Psoas muscle (tissue), 8 donors: ENCODE measurements around the gene HS2ST1. TPM values are rescaled to one million over a fixed set of nuclear protein-coding genes. Genes with fewer than 3 reads are reported as not detected.

Experiments used
- ATAC-seq, 4 donors: fragments of 200-7000 bp; cut with Tn5 transposase; one replicate each; pipeline ENCODE4 v1.9.1; 2020; ENCODE audit warnings: moderate library complexity in 3 of 4, mild to moderate bottlenecking in 2 of 4
- DNase-seq, 2 donors: peaks; one replicate each; pipeline ENCODE4 v3.0.0-alpha.2; 2020
- H3K27ac ChIP-seq: fragments of 200-600 bp; one replicate; pipeline ENCODE4 v1.8.0; 2022
- H3K27me3 ChIP-seq, 3 donors: fragments of 200-600 bp in 1 of 3; one replicate each; pipeline versions ENCODE4 v1.6.1 to v1.8.0; 2013 to 2022; ENCODE audit warnings: low read length in 2 of 3, mild to moderate bottlenecking in 2 of 3, moderate library complexity in 1 of 3; ENCODE audit not compliant: insufficient read depth in 3 of 3
- H3K36me3 ChIP-seq, 2 donors: fragments of 200-600 bp in 1 of 2; one replicate each; pipeline versions ENCODE4 v1.6.1 to v1.8.0; 2013 to 2022; ENCODE audit warnings: low read depth in 1 of 2, mild to moderate bottlenecking in 1 of 2, moderate library complexity in 1 of 2; ENCODE audit not compliant: insufficient read depth in 1 of 2
- H3K4me1 ChIP-seq: fragments of 200-600 bp; one replicate; pipeline ENCODE4 v1.8.0; 2022
- H3K4me3 ChIP-seq: fragments of 200-600 bp; one replicate; pipeline ENCODE4 v1.8.0; 2022; ENCODE audit warnings: mild to moderate bottlenecking
- H3K9me3 ChIP-seq: fragments of 200-600 bp; one replicate; pipeline ENCODE4 v1.8.0; 2022
- CTCF ChIP-seq: fragments of 200-600 bp; IDR thresholded peaks from one replicate; pipeline ENCODE4 v1.8.0; 2022; ENCODE audit warnings: antibody characterized with exemption
- WGBS, 3 donors: extraction: QIAGEN DNeasy Blood & Tissue Kit; methylation state at CpG; one replicate each; pipeline versions ENCODE4 v1.1.6 to v1.1.7; 2013; 5-methylcytosine and 5-hydroxymethylcytosine counted together
- intact Hi-C, 2 donors: fragments of 100-400 bp; cut with DNase I; formaldehyde crosslinking; loops; one replicate each; pipeline versions ENCODE4 v1.11.0 to v1.14.2; 2022
- polyA plus RNA-seq, 3 donors: library from polyadenylated mRNA; stranded (reverse); fragments of 200-250 nt; gene quantifications; one replicate each; pipeline ENCODE4 v1.2.3, GENCODE V29; 2013
- total RNA-seq, 4 donors: library from RNA; stranded (reverse); fragmentation: NEBNext Ultra II Directional in 2 of 4; extraction: Animal tissue kit (Norgen Biotek cat#: 25700) in 2 of 4; gene quantifications; one replicate each; pipeline versions ENCODE4 v1.2.1 to v1.2.4, GENCODE V29; 2021 to 2023
- donor health status: healthy with polysubstance abuse.
- donor health status: DM: no; HTN: no; CAD: no; lungs with moderate emphysema.
- donor health status: Bipolar disorder and iron deficiency.
- donor health status: healthy.
- donor health status: DM: yes; HTN: yes; CAD: no.
- donor health status: DM: no; HTN: no; CAD: no.
- donor health status: DM: no; HTN: no; CAD: no.
- donor health status: DM: yes; HTN: yes; CAD: no.

The HS2ST1 gene
- total and polyA plus RNA-seq, 7 donors, result 3.3 to 12.0 (median 8.1) TPM

- no peak for ATAC-seq
- 18 to 22% (median 22%) methylated on average over 1 of the region's 1 CpG for WGBS, 3 donors
- H3K27ac ChIP-seq, result no peak overlapping the region
- intact Hi-C loops, result no loop called here
- H3K36me3 ChIP-seq, result no peaks in the 10 kb centered on the region
- no peak overlapping the region for H3K4me3 ChIP-seq
- TF ChIP-seq CTCF, result no peak
- H3K9me3 ChIP-seq, result no peaks in the 10 kb centered on the region
- no peak for DNase-seq
- peaks cover 9% of the 10 kb centered on the region for H3K4me1 ChIP-seq
- no peaks in the 10 kb centered on the region for H3K27me3 ChIP-seq
Observed at GRCh38 chr1:86997538-86997937, 83.1 kb downstream of the HS2ST1 start.

- peaks cover 6% of the 10 kb centered on the region for H3K4me1 ChIP-seq
- H3K27ac ChIP-seq, result no peak overlapping the region
- DNase-seq (no peak), ATAC-seq (no peak)
- intact Hi-C loops, result no loop called here
- 91 to 92% (median 92%) methylated on average over 3 of the region's 3 CpGs for WGBS, 3 donors
- no peak for TF ChIP-seq CTCF
- no peak overlapping the region for H3K4me3 ChIP-seq
- no peaks in the 10 kb centered on the region for H3K27me3 ChIP-seq
- no peaks in the 10 kb centered on the region for H3K36me3 ChIP-seq
- H3K9me3 ChIP-seq, result no peaks in the 10 kb centered on the region
Observed at GRCh38 chr1:86998280-86998679, 83.8 kb downstream of the HS2ST1 start.

GRCh38 chr1:86998727-86999126, 84.3 kb downstream of the HS2ST1 start:
- ATAC-seq (no peak), DNase-seq (no peak)
- Histone ChIP-seq H3K9me3 (no peaks in the 10 kb centered on the region), H3K36me3 (no peaks in the 10 kb centered on the region), H3K4me1 (peaks cover 4% of the 10 kb centered on the region), H3K27me3 (no peaks in the 10 kb centered on the region), H3K4me3 (no peak overlapping the region), H3K27ac (no peak overlapping the region)
- TF ChIP-seq CTCF, result no peak
- intact Hi-C loops, result no loop called here

- 34 to 67% (median 39%) methylated on average over 2 of the region's 2 CpGs for WGBS, 3 donors
- no peak for DNase-seq
- H3K4me1 ChIP-seq, result peaks cover 4% of the 10 kb centered on the region
- no peaks in the 10 kb centered on the region for H3K27me3 ChIP-seq
- H3K4me3 ChIP-seq, result no peak overlapping the region
- no peaks in the 10 kb centered on the region for H3K36me3 ChIP-seq
- no peaks in the 10 kb centered on the region for H3K9me3 ChIP-seq
- intact Hi-C loops, result no loop called here
- H3K27ac ChIP-seq, result no peak overlapping the region
- TF ChIP-seq CTCF, result no peak
- no peak for ATAC-seq
Observed at GRCh38 chr1:87000460-87000859, 86.0 kb downstream of the HS2ST1 start.

- Histone ChIP-seq H3K36me3 (no peaks in the 10 kb centered on the region), H3K4me3 (no peak overlapping the region), H3K27ac (no peak overlapping the region), H3K27me3 (no peaks in the 10 kb centered on the region), H3K4me1 (no peaks in the 10 kb centered on the region), H3K9me3 (no peaks in the 10 kb centered on the region)
- intact Hi-C loops, result no loop called here
- DNase-seq, result no peak
- no peak for ATAC-seq
- WGBS, 3 donors, result 99 to 100% (median 100%) methylated on average over 1 of the region's 1 CpG
- no peak for TF ChIP-seq CTCF
Observed at GRCh38 chr1:87004857-87005256, 90.4 kb downstream of the HS2ST1 start.
